ENCODE data around the gene TBCE.
A peak's percentile ranks its signal among the peaks of the same experiment; 100 is the strongest.

Gene TBCE

GRCh38 chr1:235409042-235409820, 42.0 kb downstream of the TBCE start:
- no peak for DNase-seq (ENCODE audit: extremely low read depth in 1 of 2, low read depth in 1 of 2)

DNA sequence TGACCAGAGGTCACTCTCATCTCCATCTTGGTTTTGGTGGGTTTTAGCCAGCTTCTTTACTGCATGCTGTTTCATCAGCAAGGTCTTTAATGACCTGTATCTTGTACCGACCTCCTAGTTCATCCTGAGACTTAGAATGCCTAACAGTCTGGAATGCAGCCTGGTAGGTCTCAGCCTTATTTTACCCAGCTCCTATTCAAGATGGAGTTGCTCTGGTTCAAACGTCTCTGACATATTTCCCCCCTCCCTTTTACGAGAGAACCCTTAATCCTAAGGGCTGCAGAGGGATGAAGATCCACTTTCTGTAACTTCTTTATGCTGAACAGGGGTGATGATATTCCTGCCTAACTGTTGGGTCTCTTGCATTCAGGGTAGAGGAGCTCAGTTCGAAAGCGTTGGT, 43.2 kb downstream of the TBCE start:
- DNase-seq (ENCODE audit: extremely low read depth in 1 of 2, low read depth in 1 of 2) = no peak

DNA sequence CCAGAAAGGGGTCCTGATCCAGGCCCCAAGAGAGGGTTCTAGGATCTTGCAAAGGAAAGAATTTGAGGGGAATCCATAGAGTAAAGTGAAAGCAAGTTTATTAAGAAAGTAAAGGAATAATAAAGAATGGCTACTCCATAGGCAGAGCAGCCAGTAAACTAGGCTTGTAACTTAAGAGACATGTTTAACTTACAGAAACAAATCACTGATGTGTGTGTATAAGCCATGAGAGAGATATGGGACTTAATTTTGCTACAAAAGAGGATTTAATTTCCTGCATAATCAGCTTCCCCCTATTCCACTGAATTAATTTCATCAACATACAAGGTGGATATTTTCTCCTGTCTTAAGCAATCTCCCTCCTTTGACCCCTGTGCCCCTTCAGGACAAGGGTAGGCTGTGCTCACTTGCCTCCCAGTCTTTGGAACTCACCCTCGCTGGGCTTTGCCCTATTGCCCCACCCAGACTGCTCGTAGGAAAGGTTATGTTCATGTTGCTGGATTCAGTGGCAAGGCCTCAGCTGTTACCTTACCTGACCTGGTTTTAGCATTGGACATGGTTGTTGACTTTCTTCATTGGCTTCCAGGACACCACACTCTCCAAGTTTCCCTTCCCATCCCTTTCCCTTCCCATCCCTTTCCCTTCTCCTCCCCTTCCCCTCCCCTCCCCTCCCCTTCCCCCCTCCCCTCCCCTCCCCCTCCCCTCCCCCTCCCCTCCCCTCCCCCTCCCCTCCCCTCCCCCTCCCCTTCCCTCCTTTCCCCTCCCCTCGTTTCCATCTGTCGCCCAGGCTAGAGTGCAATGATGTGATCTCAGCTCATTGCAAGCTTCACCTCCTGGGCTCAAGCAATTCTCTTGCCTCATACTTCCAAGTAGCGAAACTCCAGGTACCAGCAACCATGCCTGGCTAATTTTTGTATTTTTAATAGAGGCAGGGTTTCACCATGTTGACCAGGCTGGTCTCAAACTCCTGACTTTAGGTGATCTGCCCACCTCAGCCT, 44.6 kb downstream of the TBCE start:
- no peak for DNase-seq (ENCODE audit: extremely low read depth in 1 of 2, low read depth in 1 of 2)

- DNase-seq (ENCODE audit: extremely low read depth in 1 of 2, low read depth in 1 of 2) = peak; percentile 9 to 28
These were observed 48.0 kb downstream of the TBCE start for GRCh38 chr1:235415008-235415904.

- DNase-seq (ENCODE audit: extremely low read depth in 1 of 2, low read depth in 1 of 2) = no peak
These were observed 49.4 kb downstream of the TBCE start for GRCh38 chr1:235416662-235417049.

DNA sequence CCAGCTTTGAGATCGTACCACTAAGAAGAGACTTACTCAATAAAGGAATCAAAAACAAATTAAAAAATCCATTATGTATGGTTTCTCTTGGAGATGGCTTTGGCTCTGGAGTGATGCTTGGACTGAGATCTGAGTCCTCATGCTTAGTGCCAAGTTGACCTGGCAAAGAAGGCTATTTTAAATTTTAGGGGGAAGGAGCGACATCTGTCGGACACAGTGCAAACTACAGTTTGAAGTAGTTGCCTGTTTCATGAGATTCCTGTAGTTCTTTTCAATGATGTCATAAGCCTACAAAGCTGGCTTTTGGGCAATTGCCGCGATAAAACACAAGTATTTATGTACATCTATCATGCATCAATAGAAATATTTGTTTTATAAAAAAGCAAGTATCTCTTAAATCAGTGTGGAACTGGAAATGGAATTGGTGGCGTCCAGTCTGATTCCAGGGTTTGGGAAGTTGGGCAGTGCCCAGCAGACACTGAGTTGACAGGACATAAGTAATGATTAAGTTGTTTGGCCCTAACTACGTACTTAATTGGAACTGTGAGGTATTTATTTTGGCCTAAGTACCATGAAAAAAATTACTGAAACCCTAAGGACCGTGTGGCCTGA, 50.0 kb downstream of the TBCE start:
- DNase-seq (ENCODE audit: extremely low read depth in 1 of 2, low read depth in 1 of 2) = peak in 1 of 2 donors; percentile 24

DNA sequence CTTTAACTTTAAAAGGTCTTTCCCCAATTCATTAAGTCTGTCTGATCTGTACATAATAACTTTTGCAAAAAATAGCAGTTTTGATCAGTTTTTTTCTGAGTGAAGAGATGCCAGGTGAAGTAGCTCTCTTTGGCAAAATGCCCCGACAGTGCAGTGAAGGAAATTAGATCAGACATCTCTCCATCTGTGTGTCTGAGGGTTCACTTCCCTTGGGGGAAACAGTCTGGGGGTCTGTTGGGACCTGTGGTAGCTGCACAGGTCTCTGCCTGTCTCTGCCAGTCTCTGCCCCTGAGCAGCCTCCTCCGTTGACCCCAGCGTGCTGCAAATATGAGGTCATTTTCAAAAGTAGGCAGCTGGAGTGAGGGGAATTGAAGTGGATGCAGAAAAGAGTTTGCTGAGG, 54.5 kb downstream of the TBCE start:
- no peak for DNase-seq (ENCODE audit: extremely low read depth in 1 of 2, low read depth in 1 of 2)

DNA sequence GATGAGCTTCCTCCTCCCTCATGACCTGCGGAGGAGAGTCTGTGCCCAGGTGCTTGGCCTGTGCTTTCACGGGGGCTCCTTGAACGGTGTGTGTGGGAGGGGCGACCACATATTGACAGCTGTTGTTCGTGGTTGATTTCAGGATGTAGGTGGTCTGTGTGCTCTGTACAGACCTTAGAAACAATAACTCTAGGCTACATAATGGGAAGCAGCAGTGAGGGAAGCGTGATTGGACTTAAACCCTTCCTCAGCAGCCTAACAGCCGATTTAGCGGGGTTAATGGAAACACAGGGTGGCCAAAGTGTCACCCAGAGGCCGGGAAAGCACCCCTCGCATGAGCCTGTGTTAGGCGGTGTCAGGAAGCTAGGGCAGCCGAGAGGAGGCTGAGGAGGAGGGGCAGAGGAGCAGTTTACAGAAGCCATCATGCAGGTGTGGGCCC, 56.0 kb downstream of the TBCE start:
- DNase-seq (ENCODE audit: extremely low read depth in 1 of 2, low read depth in 1 of 2) = peak in 1 of 2 donors; percentile 5

DNA sequence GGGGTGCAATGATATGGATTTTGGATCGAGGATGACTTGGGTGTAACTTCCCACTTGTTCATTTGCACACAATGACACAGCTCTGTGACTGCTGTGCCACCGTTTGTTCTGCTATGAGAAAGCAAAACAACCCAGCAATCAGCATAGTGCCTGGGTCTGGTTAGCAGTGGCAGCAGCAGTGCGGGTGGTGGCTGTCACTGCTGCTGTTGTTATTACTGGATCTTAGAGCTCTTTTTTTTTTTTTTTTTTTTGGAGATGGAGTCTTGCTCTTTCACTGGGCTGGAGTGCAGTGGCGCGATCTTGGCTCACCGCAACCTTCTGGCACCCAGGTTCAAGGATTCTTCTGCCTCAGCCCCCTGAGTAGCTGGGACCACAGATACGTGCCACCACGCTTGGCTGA, 56.9 kb downstream of the TBCE start:
- DNase-seq (ENCODE audit: extremely low read depth in 1 of 2, low read depth in 1 of 2) = no peak

DNA sequence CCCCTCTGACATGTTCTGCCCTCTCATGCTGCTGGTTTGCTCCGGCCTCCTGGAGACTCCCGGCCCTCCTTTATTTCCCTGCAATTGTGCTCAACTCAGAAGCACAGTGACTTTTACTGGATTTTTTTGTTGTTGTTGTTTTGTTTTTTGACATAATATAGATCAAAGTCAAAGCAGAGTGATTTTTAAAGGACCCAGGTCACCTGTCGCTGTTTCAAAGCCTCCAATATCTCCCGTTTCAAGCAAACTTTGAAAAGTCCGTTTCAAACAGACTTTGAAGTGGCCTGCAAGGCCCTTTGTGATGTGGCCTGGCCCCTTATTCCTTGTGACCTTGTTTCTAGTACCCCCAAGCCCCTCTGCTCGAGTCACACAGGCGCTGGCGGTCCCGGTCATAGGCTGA, 58.1 kb downstream of the TBCE start:
- no peak for DNase-seq (ENCODE audit: extremely low read depth in 1 of 2, low read depth in 1 of 2)

GRCh38 chr1:235426143-235426542, 58.9 kb downstream of the TBCE start:
- DNase-seq (ENCODE audit: extremely low read depth in 1 of 2, low read depth in 1 of 2) = no peak

DNA sequence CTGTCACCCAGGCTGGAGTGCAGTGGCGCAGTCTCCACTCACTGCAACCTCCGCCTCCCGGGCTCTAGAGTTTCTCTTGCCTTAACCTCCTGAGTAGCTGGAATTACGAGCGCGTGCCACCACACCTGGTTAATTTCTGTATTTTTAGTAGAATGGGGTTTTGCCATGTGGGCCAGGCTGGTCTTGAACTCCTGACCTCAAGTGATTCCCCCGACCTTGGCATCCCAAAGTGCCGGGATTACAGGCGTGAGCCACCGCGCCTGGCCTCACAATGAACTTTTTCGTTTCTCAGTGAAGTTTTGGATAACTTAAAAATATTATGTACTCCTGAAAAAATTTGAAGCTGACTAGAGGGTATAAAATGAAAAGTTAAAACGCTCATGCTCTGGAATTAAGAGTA, 59.5 kb downstream of the TBCE start:
- no peak for DNase-seq (ENCODE audit: extremely low read depth in 1 of 2, low read depth in 1 of 2)

- no peak for DNase-seq (ENCODE audit: extremely low read depth in 1 of 2, low read depth in 1 of 2)
These were observed 60.2 kb downstream of the TBCE start for GRCh38 chr1:235427447-235427846.

- no peak for DNase-seq (ENCODE audit: extremely low read depth in 1 of 2, low read depth in 1 of 2)
These were observed 61.9 kb downstream of the TBCE start for GRCh38 chr1:235429143-235429542.

DNA sequence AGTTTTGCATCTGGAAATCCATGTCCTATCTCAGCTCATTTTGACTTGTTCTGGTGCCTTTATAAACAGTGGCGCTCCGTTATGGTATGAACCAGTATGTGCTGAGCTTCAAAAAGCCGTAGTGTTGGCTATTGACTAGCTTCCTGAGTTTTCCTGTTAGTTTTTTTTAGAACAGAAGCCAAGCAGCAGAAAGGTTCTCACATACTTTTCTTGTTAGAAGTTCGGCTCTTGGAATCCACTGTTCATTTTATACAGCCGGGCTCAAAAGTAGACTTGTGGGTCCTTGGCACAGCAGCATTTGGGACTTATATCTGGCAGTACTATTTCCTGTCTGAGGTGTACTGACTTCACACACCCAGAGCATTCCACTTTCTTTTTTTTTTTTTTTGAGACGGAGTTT, 63.8 kb downstream of the TBCE start:
- no peak for DNase-seq (ENCODE audit: extremely low read depth in 1 of 2, low read depth in 1 of 2)

DNA sequence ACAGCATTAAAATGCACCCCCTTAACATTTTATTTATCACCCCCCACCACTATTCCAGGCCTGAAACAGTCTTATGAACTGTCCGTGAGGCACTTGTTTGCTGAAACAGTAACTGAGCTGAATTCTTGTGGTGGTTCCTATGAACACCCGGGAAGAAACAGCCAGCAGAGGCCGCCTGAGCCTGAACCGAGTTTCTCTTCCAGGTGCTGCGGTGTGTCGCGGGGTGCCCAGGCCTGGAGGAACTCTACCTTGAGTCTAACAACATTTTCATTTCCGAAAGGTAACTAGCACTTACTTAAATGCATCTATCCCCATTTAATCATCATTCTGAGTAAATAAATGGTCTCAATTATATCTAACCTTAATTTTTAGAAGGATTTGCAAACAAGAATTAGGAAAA, 66.8 kb downstream of the TBCE start:
- DNase-seq (ENCODE audit: extremely low read depth in 1 of 2, low read depth in 1 of 2) = no peak

DNA sequence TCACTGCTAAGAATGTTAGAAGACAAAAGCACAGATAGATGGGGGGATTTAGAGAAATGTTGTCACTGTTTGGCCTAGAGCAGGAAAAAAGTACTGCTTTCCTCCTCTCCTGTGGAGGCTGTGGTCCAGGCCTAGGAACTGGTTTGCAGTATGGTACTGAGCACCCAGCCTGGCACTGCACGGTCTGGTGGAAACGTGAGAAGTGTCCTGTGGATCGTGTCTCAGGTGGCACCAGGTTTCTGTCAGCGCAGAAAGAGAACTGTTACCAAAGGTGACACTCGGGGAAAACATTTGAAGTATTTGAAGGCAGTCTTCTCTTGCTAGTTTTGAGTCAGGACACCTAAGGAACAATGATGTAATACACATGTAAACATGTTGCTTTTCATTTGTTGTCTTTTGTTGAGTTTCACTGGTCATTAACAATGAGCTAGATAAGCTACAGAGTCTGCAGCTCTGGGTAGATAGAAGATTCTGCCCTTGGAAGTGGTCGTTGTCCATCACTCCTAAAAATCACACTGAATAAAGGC, 74.0 kb downstream of the TBCE start:
- DNase-seq (ENCODE audit: extremely low read depth in 1 of 2, low read depth in 1 of 2) = no peak

- no peak for DNase-seq (ENCODE audit: extremely low read depth in 1 of 2, low read depth in 1 of 2)
These were observed 75.7 kb downstream of the TBCE start for GRCh38 chr1:235442788-235443429.

GRCh38 chr1:235448616-235449015, 81.4 kb downstream of the TBCE start:
- DNase-seq (ENCODE audit: extremely low read depth in 1 of 2, low read depth in 1 of 2) = no peak

DNA sequence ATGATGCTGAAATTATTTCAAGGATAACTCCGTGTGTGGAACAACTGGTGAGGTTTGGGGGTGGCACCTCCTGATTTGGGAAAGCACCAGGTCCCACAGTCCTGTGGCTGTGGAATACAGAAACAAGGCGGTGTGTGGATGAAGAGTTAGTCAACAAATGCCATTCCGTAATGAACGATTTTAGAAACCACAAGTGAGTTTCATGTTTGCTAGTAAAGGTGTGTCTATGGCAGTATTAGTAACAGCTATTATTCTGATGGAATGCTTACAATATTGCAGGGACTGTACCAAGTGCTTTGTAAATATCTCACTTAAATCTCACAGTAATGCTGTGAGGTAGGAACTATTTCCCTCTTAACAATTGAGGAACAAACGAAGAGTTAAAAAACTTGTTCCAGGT, 83.2 kb downstream of the TBCE start:
- DNase-seq (ENCODE audit: extremely low read depth in 1 of 2, low read depth in 1 of 2) = no peak
